Measurements from ENCODE around the gene MAPRE3. TPM values are rescaled to one million over a fixed set of nuclear protein-coding genes. Genes with fewer than 3 reads are reported as not detected.

Gene MAPRE3
- total RNA-seq, 2 donors from 2014 or later: 9.3 to 15.8 TPM

- WGBS, 2 donors: 86 to 96% methylated on average over 4 of the region's 4 CpGs
- Histone ChIP-seq H3K27ac (no peak overlapping the region), H3K27me3 (no peaks in the 10 kb centered on the region), H3K4me1 (peaks cover 15% of the 10 kb centered on the region), H3K36me3 (replicated peaks in 1 of 2; ENCODE audit: insufficient read depth in 1 of 2, low read depth in 2 of 2) (no peaks in the 10 kb centered on the region), H3K9me3 (no peaks in the 10 kb centered on the region), H3K4me3 (no peak overlapping the region)
- ATAC-seq (no peak), DNase-seq (no peak)
- intact Hi-C loops (cut with DNase I): no loop called here
- TF ChIP-seq POLR2A (IDR thresholded peaks at IDR 0.05): no peak
- no peak for TF ChIP-seq CTCF (IDR thresholded peaks at IDR 0.05)
These were observed 32.6 kb downstream of the MAPRE3 start for GRCh38 chr2:27003007-27003406.

GRCh38 chr2:27003857-27004256 lies 33.4 kb downstream of the MAPRE3 start:
- Histone ChIP-seq H3K27me3 (no peaks in the 10 kb centered on the region), H3K4me3 (no peak overlapping the region), H3K9me3 (no peaks in the 10 kb centered on the region), H3K4me1 (peaks cover 15% of the 10 kb centered on the region), H3K36me3 (replicated peaks in 1 of 2; ENCODE audit: insufficient read depth in 1 of 2, low read depth in 2 of 2) (no peaks in the 10 kb centered on the region), H3K27ac (no peak overlapping the region)
- intact Hi-C loops (cut with DNase I): no loop called here
- TF ChIP-seq CTCF (IDR thresholded peaks at IDR 0.05): no peak
- no peak for TF ChIP-seq POLR2A (IDR thresholded peaks at IDR 0.05)
- 85 to 91% methylated on average over 9 of the region's 9 CpGs for WGBS, 2 donors
- DNase-seq: no peak
- no peak for ATAC-seq

GRCh38 chr2:27006602-27007415 lies 36.4 kb downstream of the MAPRE3 start:
- H3K4me1 ChIP-seq: peaks cover 13% of the 10 kb centered on the region
- H3K9me3 ChIP-seq: no peaks in the 10 kb centered on the region
- H3K27ac ChIP-seq: no peak overlapping the region
- H3K4me3 ChIP-seq: no peak overlapping the region
- TF ChIP-seq CTCF (IDR thresholded peaks at IDR 0.05) (no peak), POLR2A (IDR thresholded peaks at IDR 0.05) (no peak)
- H3K36me3 ChIP-seq (replicated peaks in 1 of 2; ENCODE audit: insufficient read depth in 1 of 2, low read depth in 2 of 2): no peaks in the 10 kb centered on the region
- intact Hi-C loops (cut with DNase I): no loop called here
- no peak for ATAC-seq
- WGBS, 2 donors: 63 to 67% methylated on average over 6 of the region's 6 CpGs
- no peak for DNase-seq
- H3K27me3 ChIP-seq: no peaks in the 10 kb centered on the region

- Histone ChIP-seq H3K4me1 (peaks cover 10% of the 10 kb centered on the region), H3K36me3 (replicated peaks in 1 of 2; ENCODE audit: insufficient read depth in 1 of 2, low read depth in 2 of 2) (no peaks in the 10 kb centered on the region), H3K27ac (no peak overlapping the region), H3K9me3 (no peaks in the 10 kb centered on the region), H3K27me3 (no peaks in the 10 kb centered on the region), H3K4me3 (no peak overlapping the region)
- DNase-seq: no peak
- 66 to 67% methylated on average over 8 of the region's 8 CpGs for WGBS, 2 donors
- TF ChIP-seq POLR2A (IDR thresholded peaks at IDR 0.05): no peak
- no peak for TF ChIP-seq CTCF (IDR thresholded peaks at IDR 0.05)
- ATAC-seq: no peak
- intact Hi-C loops (cut with DNase I): no loop called here
These were observed 37.3 kb downstream of the MAPRE3 start for GRCh38 chr2:27007416-27008374.

Data from body of pancreas (tissue), 4 donors.